PC-3 (cell line): ENCODE data around the gene HEPHL1. TPM values are rescaled to one million over a fixed set of nuclear protein-coding genes. Genes with fewer than 3 reads are reported as not detected.

ENCODE experiments used
- ATAC-seq: fragments of 200-7000 bp; cut with Tn5 transposase; 2 replicates; pipeline ENCODE4 v1.9.1; 2020; ENCODE audit warnings: mild to moderate bottlenecking, moderate library complexity
- BruUV-seq: library from RNA; stranded (reverse); fragments of 400-500 nt; replicated peaks from 2 replicates; lab custom pipeline; 2021; lab: Mats Ljungman, UMichigan
- CTCF ChIA-PET: fragments of 300-600 bp; sonication (Branson Sonifier 250); formaldehyde crosslinking; loops from one replicate; lab custom pipeline; 2022; ENCODE audit warnings: antibody characterized with exemption; lab: Charles Lee
- POLR2A ChIA-PET: fragments of 300-600 bp; sonication (Branson Sonifier 250); formaldehyde crosslinking; loops from one replicate; lab custom pipeline; 2022; ENCODE audit warnings: antibody characterized with exemption; ENCODE audit not compliant: unreplicated experiment; lab: Charles Lee
- DNase-seq: peaks from one replicate; pipeline ENCODE4 v3.0.0-alpha.2; 2015
- H2AFZ ChIP-seq: fragments of 300-600 bp; sonication (generic); 2 replicates; pipeline ENCODE4 v1.6.0; 2016; ENCODE audit warnings: antibody characterized with exemption, low read length
- H3F3A ChIP-seq: fragments of 300-600 bp; sonication (generic); one replicate; pipeline ENCODE4 v1.6.0; 2017; ENCODE audit warnings: antibody characterized with exemption, low read length, control low read depth, mild to moderate bottlenecking; ENCODE audit not compliant: unreplicated experiment
- H3K27ac ChIP-seq: fragments of 300-600 bp; sonication (generic); 2 replicates; pipeline ENCODE4 v1.5.1; 2016; ENCODE audit warnings: mild to moderate bottlenecking, low read length
- H3K27me3 ChIP-seq: fragments of 300-600 bp; sonication (generic); 2 replicates; pipeline ENCODE4 v1.6.1; 2016; ENCODE audit warnings: low read length, mixed read lengths
- H3K36me3 ChIP-seq: fragments of 300-600 bp; sonication (generic); 2 replicates; pipeline ENCODE4 v1.6.1; 2016; ENCODE audit warnings: low read depth, mixed run types, low read length, mixed read lengths
- H3K4me1 ChIP-seq: fragments of 300-600 bp; sonication (generic); 2 replicates; pipeline ENCODE4 v1.5.1; 2016; ENCODE audit warnings: low read length; ENCODE audit not compliant: insufficient read depth
- H3K4me2 ChIP-seq: fragments of 300-600 bp; sonication (generic); 2 replicates; pipeline ENCODE4 v1.6.0; 2016; ENCODE audit warnings: low read length
- H3K4me3 ChIP-seq: fragments of 300-600 bp; sonication (generic); 2 replicates; pipeline ENCODE4 v1.5.1; 2016; ENCODE audit warnings: mild to moderate bottlenecking, low read length, mixed read lengths
- H3K79me2 ChIP-seq: fragments of 300-600 bp; sonication (generic); 2 replicates; pipeline ENCODE4 v1.6.1; 2017; ENCODE audit warnings: low read length, mixed read lengths
- H3K9ac ChIP-seq: fragments of 300-600 bp; sonication (generic); 2 replicates; pipeline ENCODE4 v1.6.0; 2016; ENCODE audit warnings: mild to moderate bottlenecking, low read length
- H3K9me2 ChIP-seq: fragments of 300-600 bp; sonication (generic); replicated peaks from 2 replicates; pipeline ENCODE4 v1.6.1; 2016; ENCODE audit warnings: mixed run types, low read length, mixed read lengths
- H3K9me3 ChIP-seq: fragments of 300-600 bp; sonication (generic); 2 replicates; pipeline ENCODE4 v1.6.1; 2016; ENCODE audit warnings: low read length, mixed read lengths
- H4K20me1 ChIP-seq: fragments of 300-600 bp; sonication (generic); 2 replicates; pipeline ENCODE4 v1.6.1; 2016; ENCODE audit warnings: low read length, mixed read lengths
- CTCF ChIP-seq: fragments of 300-600 bp; sonication (generic); conservative IDR thresholded peaks from 2 replicates; pipeline ENCODE4 v1.5.1; 2017; ENCODE audit warnings: antibody characterized with exemption, low read depth, mild to moderate bottlenecking, low read length
- EZH2 ChIP-seq: fragments of 300-600 bp; sonication (generic); IDR thresholded peaks from one replicate; pipeline ENCODE4 v1.6.1; 2017; ENCODE audit warnings: antibody characterized with exemption, mild to moderate bottlenecking, low read length; ENCODE audit not compliant: unreplicated experiment
- EZH2phosphoT487 ChIP-seq: fragments of 300-600 bp; sonication (generic); IDR thresholded peaks from 2 replicates; pipeline ENCODE4 v1.6.1; 2018; ENCODE audit warnings: mild to moderate bottlenecking, antibody characterized with exemption, low read length, borderline replicate concordance
- intact Hi-C: fragments of 100-400 bp; cut with micrococcal nuclease; formaldehyde crosslinking; loops from 2 replicates; pipeline ENCODE4 v1.9.0; 2023
- total RNA-seq: library from RNA; depleted of rRNA; stranded (reverse); fragments of >200 nt; gene quantifications from 2 replicates; pipeline ENCODE4 v1.2.3, GENCODE V29; 2014

HEPHL1 gene
- total RNA-seq, 1 experiment from 2014 or later: 4.4 TPM

DNA sequence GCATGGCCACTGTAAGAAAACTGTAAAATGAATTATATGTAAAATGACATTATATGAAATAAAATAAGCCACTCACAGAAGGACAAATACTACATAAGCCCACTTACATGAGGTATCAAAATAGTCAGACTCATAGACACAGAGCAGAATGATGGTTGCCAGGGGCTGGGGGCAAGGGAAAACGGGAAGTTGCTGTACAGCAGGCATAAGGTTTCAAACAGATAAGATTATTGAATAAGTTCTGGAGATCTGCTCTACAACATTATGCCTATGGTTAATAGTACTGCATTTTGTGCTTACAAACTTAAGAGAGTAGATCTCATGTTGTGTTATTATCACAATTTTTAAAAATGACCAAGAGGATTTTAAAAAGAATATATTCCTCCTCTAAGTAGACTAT, 32.7 kb upstream of the HEPHL1 start:
- no peak overlapping the region for H3K4me2 ChIP-seq
- H3K4me1 ChIP-seq: peaks cover 31% of the 10 kb centered on the region
- no peaks in the 10 kb centered on the region for H3F3A ChIP-seq
- H4K20me1 ChIP-seq: no peaks in the 10 kb centered on the region
- no peaks in the 10 kb centered on the region for H3K27me3 ChIP-seq
- no peaks in the 10 kb centered on the region for H3K79me2 ChIP-seq
- H3K9ac ChIP-seq: no peak overlapping the region
- no peaks in the 10 kb centered on the region for H3K36me3 ChIP-seq
- H3K4me3 ChIP-seq: no peak overlapping the region
- no peak overlapping the region for H3K27ac ChIP-seq
- no peak for TF ChIP-seq EZH2phosphoT487
- no peak for TF ChIP-seq EZH2
- TF ChIP-seq CTCF: no peak
- ATAC-seq: no peak
- CTCF ChIA-PET: no interaction called here
- no TSS peak for BruUV-seq
- H3K9me3 ChIP-seq: peaks cover 12% of the 10 kb centered on the region; the same call in 1 of the 2 replicates
- intact Hi-C loops: loop anchor here (5.0 kb wide), 1 partner anchor 81 kb away; no protein-coding TSS in a partner anchor
- POLR2A ChIA-PET: no interaction called here
- DNase-seq: no peak
- H3K9me2 ChIP-seq: no peaks in the 10 kb centered on the region
- no peak overlapping the region for H2AFZ ChIP-seq

DNA sequence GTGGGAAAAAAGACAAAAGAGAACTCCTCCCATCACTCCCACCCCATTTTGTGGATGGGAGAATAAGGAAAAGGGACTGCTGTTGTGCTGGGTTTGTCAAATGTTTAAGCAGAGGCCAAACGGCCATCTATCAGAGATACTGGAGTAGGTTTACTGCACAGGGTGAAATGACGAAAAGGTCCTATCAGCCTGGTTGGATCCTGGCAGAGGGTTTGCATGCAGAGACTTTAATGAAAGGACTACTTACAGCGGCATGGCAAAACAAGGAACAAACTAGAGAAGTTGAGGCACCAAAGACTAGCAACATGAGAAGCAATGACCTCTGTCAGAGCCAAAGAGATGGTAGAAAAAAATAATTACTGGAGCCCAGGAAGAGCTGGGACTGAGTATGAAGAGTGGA, 32.2 kb upstream of the HEPHL1 start:
- DNase-seq: no peak
- Histone ChIP-seq H3K4me1 (peaks cover 31% of the 10 kb centered on the region), H2AFZ (no peak overlapping the region), H3K27me3 (no peaks in the 10 kb centered on the region), H3F3A (no peaks in the 10 kb centered on the region), H4K20me1 (no peaks in the 10 kb centered on the region), H3K9me2 (no peaks in the 10 kb centered on the region), H3K79me2 (no peaks in the 10 kb centered on the region), H3K4me2 (no peak overlapping the region), H3K36me3 (no peaks in the 10 kb centered on the region), H3K9ac (no peak overlapping the region), H3K9me3 (peaks cover 17% of the 10 kb centered on the region; the same call in 1 of the 2 replicates), H3K4me3 (no peak overlapping the region), H3K27ac (no peak overlapping the region)
- no peak for ATAC-seq
- no TSS peak for BruUV-seq
- TF ChIP-seq CTCF: no peak
- TF ChIP-seq EZH2: no peak
- no peak for TF ChIP-seq EZH2phosphoT487
- CTCF ChIA-PET: no interaction called here
- intact Hi-C loops: loop anchor here (5.0 kb wide), 1 partner anchor 82 kb away; no protein-coding TSS in a partner anchor
- POLR2A ChIA-PET: no interaction called here

- Histone ChIP-seq H3K27me3 (no peaks in the 10 kb centered on the region), H3K4me1 (no peaks in the 10 kb centered on the region), H3K4me2 (no peak overlapping the region), H3F3A (no peaks in the 10 kb centered on the region), H3K27ac (no peak overlapping the region), H3K9ac (no peak overlapping the region), H3K4me3 (no peak overlapping the region), H3K9me3 (peaks cover 26% of the 10 kb centered on the region), H3K36me3 (no peaks in the 10 kb centered on the region), H3K9me2 (no peaks in the 10 kb centered on the region), H4K20me1 (no peaks in the 10 kb centered on the region), H2AFZ (no peak overlapping the region), H3K79me2 (no peaks in the 10 kb centered on the region)
- DNase-seq (no peak), ATAC-seq (no peak)
- ChIA-PET CTCF (interaction anchor here (0.6 kb wide), 1 partner anchor 572 kb away, joined by 4 read pairs; no protein-coding TSS in a partner anchor), POLR2A (no interaction called here)
- TF ChIP-seq EZH2phosphoT487: no peak
- no peak for TF ChIP-seq CTCF
- TF ChIP-seq EZH2: no peak
- intact Hi-C loops: no loop called here
- no TSS peak for BruUV-seq
Observed at GRCh38 chr11:93993747-93994146, 27.4 kb upstream of the HEPHL1 start.
